Activated gamma-delta T cell treated with anti-CD3 and anti-CD28 coated beads, Interleukin-2, amount 50 U/mL, for 16 hours (primary cell): ENCODE results near the gene RHOBTB3.

Source experiments
- DNase-seq: peaks from one replicate; pipeline ENCODE4 v3.0.0-alpha.2; 2020; ENCODE audit warnings: low read depth

Gene RHOBTB3

GRCh38 chr5:95733107-95733665, 2.0 kb downstream of the RHOBTB3 start:
- no peak for DNase-seq

GRCh38 chr5:95734187-95734586, 3.1 kb downstream of the RHOBTB3 start:
- DNase-seq, result no peak

GRCh38 chr5:95734906-95735305, 3.8 kb downstream of the RHOBTB3 start:
- no peak for DNase-seq

GRCh38 chr5:95735406-95735805, 4.3 kb downstream of the RHOBTB3 start:
- DNase-seq, result no peak

- no peak for DNase-seq
Observed at GRCh38 chr5:95738072-95738471, 6.9 kb downstream of the RHOBTB3 start.

- DNase-seq, result no peak
Observed at GRCh38 chr5:95738834-95739233, 7.7 kb downstream of the RHOBTB3 start.

GRCh38 chr5:95739857-95740256, 8.7 kb downstream of the RHOBTB3 start:
- DNase-seq, result no peak

- no peak for DNase-seq
Observed at GRCh38 chr5:95741458-95741857, 10.3 kb downstream of the RHOBTB3 start.

- no peak for DNase-seq
Observed at GRCh38 chr5:95743232-95743631, 12.1 kb downstream of the RHOBTB3 start.

GRCh38 chr5:95743877-95744276, 12.7 kb downstream of the RHOBTB3 start:
- DNase-seq, result no peak

GRCh38 chr5:95746194-95746593, 15.1 kb downstream of the RHOBTB3 start:
- DNase-seq, result no peak

GRCh38 chr5:95746722-95747679, 15.9 kb downstream of the RHOBTB3 start:
- DNase-seq, result no peak

- DNase-seq, result no peak
Observed at GRCh38 chr5:95748133-95748532, 17.0 kb downstream of the RHOBTB3 start.

- DNase-seq, result no peak
Observed at GRCh38 chr5:95754545-95754944, 23.4 kb downstream of the RHOBTB3 start.

- no peak for DNase-seq
Observed at GRCh38 chr5:95759005-95759404, 27.9 kb downstream of the RHOBTB3 start.

GRCh38 chr5:95759634-95760033, 28.5 kb downstream of the RHOBTB3 start:
- no peak for DNase-seq

- DNase-seq, result no peak
Observed at GRCh38 chr5:95760273-95761191, 29.4 kb downstream of the RHOBTB3 start.

GRCh38 chr5:95761771-95762651, 30.9 kb downstream of the RHOBTB3 start:
- DNase-seq, result no peak

GRCh38 chr5:95762652-95763041, 31.5 kb downstream of the RHOBTB3 start:
- DNase-seq, result no peak

GRCh38 chr5:95763941-95764340, 32.8 kb downstream of the RHOBTB3 start:
- no peak for DNase-seq

- no peak for DNase-seq
Observed at GRCh38 chr5:95768731-95769130, 37.6 kb downstream of the RHOBTB3 start.
